ENCODE data around the gene SP6. TPM values are rescaled to one million over a fixed set of nuclear protein-coding genes. Genes with fewer than 3 reads are reported as not detected.

Gene SP6
- total RNA-seq, 1 donor from 2014 or later, result under 0.01 TPM

DNA sequence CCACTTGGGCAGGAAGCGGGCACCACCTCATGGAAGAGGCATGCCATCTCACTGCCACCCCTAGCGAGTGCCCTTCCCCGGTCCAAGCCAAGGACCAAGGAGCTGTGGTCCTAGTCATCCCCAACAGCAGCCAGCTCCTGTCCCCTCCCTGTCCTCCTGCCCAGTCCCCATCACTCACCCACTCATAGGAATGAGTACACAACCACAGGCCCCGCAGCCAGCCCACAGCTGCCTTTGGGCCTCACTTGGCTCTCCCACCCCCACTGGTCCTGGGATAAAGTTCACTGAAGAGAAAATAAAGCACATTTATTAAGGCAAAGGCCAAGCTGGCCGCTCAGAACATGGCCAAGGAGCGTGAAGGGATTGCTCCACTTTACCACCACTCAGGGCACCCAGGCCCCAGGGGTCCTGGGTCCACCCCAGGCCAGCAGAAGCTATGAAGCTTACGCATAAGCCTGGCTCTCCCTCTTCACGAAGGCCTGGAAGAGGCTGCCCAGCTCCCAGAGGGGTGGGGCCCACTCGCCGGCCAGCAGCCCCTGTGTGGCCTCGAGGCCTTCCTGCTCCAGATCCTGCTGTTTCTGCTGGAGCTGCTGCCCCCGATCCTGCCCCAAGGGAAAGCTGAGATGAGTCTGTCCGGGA, 13.4 kb downstream of the SP6 start:
- no peaks in the 10 kb centered on the region for H3K27me3 ChIP-seq (ENCODE audit: control insufficient read depth in 3 of 3, insufficient read depth in 3 of 3, low read length in 3 of 3)
- H3K9ac ChIP-seq (ENCODE audit: low read depth in 1 of 3, low read length in 3 of 3), result no peak overlapping the region
- H3K27ac ChIP-seq (ENCODE audit: low read depth, low read length), result no peak overlapping the region
- H3K9me3 ChIP-seq (ENCODE audit: control insufficient read depth in 3 of 3, low read length in 3 of 3), result no peaks in the 10 kb centered on the region
- peaks cover 15 to 33% (median 18%) of the 10 kb centered on the region in 3 donors for H3K4me1 ChIP-seq (ENCODE audit: control insufficient read depth in 3 of 3, insufficient read depth in 3 of 3, low read length in 3 of 3)
- no peak overlapping the region for H3K4me3 ChIP-seq (ENCODE audit: low read length in 3 of 3)
- H3K36me3 ChIP-seq (ENCODE audit: control insufficient read depth in 3 of 3, insufficient read depth in 3 of 3, low read length in 3 of 3), result peaks cover 18 to 29% (median 22%) of the 10 kb centered on the region in 3 donors

DNA sequence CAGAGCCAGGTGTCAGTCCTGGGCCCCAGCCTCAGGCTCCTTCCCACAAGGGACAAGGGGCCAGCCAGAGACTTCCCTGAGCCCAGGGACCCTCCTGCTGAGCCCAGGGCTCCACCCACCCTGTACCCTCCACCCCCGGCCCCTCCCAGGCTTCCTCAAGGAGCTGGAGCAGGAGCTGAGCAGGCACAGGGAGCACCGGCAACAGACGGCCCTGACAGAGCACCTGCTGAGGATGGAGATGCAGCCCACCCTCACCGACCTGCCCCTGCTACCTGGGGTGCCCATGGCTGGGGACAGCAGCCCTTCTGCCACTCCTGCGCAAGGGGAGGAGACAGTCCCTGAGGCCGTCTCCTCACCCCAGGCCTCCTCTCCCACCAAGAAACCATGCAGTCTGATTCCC, 14.4 kb downstream of the SP6 start:
- Histone ChIP-seq H3K27me3 (ENCODE audit: control insufficient read depth in 3 of 3, insufficient read depth in 3 of 3, low read length in 3 of 3) (no peaks in the 10 kb centered on the region), H3K36me3 (ENCODE audit: control insufficient read depth in 3 of 3, insufficient read depth in 3 of 3, low read length in 3 of 3) (peaks cover 18 to 29% (median 22%) of the 10 kb centered on the region in 3 donors), H3K9me3 (ENCODE audit: control insufficient read depth in 3 of 3, low read length in 3 of 3) (no peaks in the 10 kb centered on the region), H3K4me1 (ENCODE audit: control insufficient read depth in 3 of 3, insufficient read depth in 3 of 3, low read length in 3 of 3) (peaks cover 18 to 38% (median 23%) of the 10 kb centered on the region in 3 donors), H3K27ac (ENCODE audit: low read depth, low read length) (no peak overlapping the region), H3K9ac (ENCODE audit: low read depth in 1 of 3, low read length in 3 of 3) (no peak overlapping the region), H3K4me3 (ENCODE audit: low read length in 3 of 3) (no peak overlapping the region)

DNA sequence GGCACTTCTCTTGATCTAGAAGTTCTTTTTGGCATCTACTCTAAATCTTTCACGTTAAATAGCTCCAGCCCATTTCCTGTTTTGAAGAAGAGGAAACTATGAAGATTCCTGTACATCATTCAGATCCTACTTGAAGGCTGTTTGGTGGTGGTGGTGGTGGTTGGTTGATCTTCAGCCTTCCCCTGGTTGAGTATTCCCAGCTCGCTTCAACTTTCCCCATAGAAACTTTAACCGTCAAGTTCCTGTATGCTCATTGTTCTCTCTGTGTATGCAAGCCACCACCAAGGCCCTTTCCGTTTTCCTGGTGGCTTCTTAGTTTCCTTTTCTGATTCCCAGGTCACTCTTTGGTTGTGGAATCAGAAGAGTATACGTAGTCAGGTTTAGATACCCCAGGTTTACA, 16.2 kb downstream of the SP6 start:
- Histone ChIP-seq H3K9ac (ENCODE audit: low read depth in 1 of 3, low read length in 3 of 3) (no peak overlapping the region), H3K4me1 (ENCODE audit: control insufficient read depth in 3 of 3, insufficient read depth in 3 of 3, low read length in 3 of 3) (peaks cover 20 to 33% (median 22%) of the 10 kb centered on the region in 3 donors), H3K27me3 (ENCODE audit: control insufficient read depth in 3 of 3, insufficient read depth in 3 of 3, low read length in 3 of 3) (no peaks in the 10 kb centered on the region), H3K27ac (ENCODE audit: low read depth, low read length) (peak overlapping the region; percentile 49), H3K36me3 (ENCODE audit: control insufficient read depth in 3 of 3, insufficient read depth in 3 of 3, low read length in 3 of 3) (peaks cover 18 to 27% (median 22%) of the 10 kb centered on the region in 3 donors), H3K9me3 (ENCODE audit: control insufficient read depth in 3 of 3, low read length in 3 of 3) (no peaks in the 10 kb centered on the region), H3K4me3 (ENCODE audit: low read length in 3 of 3) (no peak overlapping the region)

DNA sequence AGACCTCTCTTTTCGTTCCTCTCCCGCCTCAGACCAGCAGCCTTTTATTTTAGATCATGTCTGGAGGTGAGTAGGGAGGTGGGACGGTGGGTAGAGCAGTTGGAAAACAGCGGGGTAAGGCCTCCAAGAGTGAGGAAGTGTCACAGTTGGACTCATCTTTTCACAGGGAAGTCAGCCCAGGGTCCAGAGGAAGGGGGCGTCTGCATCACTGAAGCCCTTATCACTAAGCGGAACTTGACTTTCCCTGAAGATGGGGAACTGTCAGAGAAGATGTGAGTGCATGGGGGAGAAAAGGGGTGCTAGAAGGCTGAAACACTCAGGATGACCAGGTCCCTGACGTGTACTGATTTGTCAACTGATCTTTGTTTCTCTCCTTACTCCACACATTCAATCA, 19.0 kb downstream of the SP6 start:
- Histone ChIP-seq H3K27ac (ENCODE audit: low read depth, low read length) (no peak overlapping the region), H3K9me3 (ENCODE audit: control insufficient read depth in 3 of 3, low read length in 3 of 3) (no peaks in the 10 kb centered on the region), H3K36me3 (ENCODE audit: control insufficient read depth in 3 of 3, insufficient read depth in 3 of 3, low read length in 3 of 3) (peaks cover 15 to 24% (median 23%) of the 10 kb centered on the region in 3 donors), H3K4me3 (ENCODE audit: low read length in 3 of 3) (peak overlapping the region; percentile 88 to 100 (median 98)), H3K27me3 (ENCODE audit: control insufficient read depth in 3 of 3, insufficient read depth in 3 of 3, low read length in 3 of 3) (no peaks in the 10 kb centered on the region), H3K4me1 (ENCODE audit: control insufficient read depth in 3 of 3, insufficient read depth in 3 of 3, low read length in 3 of 3) (peaks cover 20 to 31% (median 22%) of the 10 kb centered on the region in 3 donors), H3K9ac (ENCODE audit: low read depth in 1 of 3, low read length in 3 of 3) (peak overlapping the region; percentile 77 to 95 (median 83))

DNA sequence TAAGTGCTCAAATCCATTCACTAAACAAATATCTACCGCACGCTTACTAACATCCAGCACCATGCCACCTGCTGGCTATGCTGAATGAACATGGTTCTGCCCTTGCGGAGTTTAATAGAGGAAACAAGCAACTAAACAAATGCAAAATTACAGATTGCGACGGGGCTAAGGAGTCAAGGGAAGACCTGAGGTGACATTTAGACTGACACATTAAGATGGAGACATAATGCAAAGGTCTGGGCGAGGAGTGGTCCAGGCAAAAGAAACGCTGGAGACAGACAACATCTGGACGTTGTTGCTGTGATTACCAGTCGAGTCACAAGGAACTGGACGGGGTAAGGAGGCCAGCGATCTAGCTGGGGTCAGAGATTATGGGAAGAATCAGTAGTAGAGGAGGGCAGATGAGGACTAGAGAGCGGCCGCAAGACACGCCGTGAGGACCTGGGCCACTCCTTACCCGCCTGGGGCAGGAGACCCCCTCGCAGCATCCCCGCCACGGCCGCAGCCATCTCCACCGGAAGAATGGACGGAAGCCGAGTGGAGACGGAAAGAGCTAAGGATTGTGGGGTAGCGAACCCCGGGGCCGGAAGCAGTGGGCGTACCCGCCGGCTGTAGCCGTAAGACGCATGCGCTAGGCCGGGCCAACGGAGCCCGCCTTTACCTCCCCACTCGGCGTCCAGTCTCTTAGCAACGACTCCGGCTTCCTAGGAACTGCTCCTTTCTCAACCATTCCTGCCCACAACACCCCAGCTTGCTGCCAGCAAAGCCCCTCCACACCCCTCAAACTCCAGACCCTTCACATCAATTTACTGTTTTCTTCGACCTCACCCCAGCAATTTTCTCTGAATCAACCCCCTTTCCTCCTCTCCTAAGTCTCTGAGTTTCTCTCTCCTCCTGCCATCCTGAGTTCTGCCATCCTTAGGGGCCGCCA, 19.7 kb downstream of the SP6 start, which contains the start of the genes LRRC46 and MRPL10:
TSS of gene LRRC46 (plus strand) at position 668 of the 931 bp plus-strand sequence. CDS start 320 bp downstream, outside the sequence.
TSS of gene MRPL10 (minus strand) at position 539 of the 931 bp plus-strand sequence. CDS start at position 509, 30 bp downstream.
- peak within 1 kb of the TSS; percentile 88 to 100 (median 98) for H3K4me3 ChIP-seq (ENCODE audit: low read length in 3 of 3)
- H3K27ac ChIP-seq (ENCODE audit: low read depth, low read length), result peak within 1 kb of the TSS; percentile 63
- H3K9me3 ChIP-seq (ENCODE audit: control insufficient read depth in 3 of 3, low read length in 3 of 3), result no peaks in the 10 kb centered on the region
- H3K9ac ChIP-seq (ENCODE audit: low read depth in 1 of 3, low read length in 3 of 3), result peak within 1 kb of the TSS; percentile 77 to 95 (median 83)
- H3K36me3 ChIP-seq (ENCODE audit: control insufficient read depth in 3 of 3, insufficient read depth in 3 of 3, low read length in 3 of 3), result peaks cover 21 to 28% (median 28%) of the 10 kb centered on the region in 3 donors
- no peaks in the 10 kb centered on the region for H3K27me3 ChIP-seq (ENCODE audit: control insufficient read depth in 3 of 3, insufficient read depth in 3 of 3, low read length in 3 of 3)
- H3K4me1 ChIP-seq (ENCODE audit: control insufficient read depth in 3 of 3, insufficient read depth in 3 of 3, low read length in 3 of 3), result peaks cover 20 to 31% (median 22%) of the 10 kb centered on the region in 3 donors

DNA sequence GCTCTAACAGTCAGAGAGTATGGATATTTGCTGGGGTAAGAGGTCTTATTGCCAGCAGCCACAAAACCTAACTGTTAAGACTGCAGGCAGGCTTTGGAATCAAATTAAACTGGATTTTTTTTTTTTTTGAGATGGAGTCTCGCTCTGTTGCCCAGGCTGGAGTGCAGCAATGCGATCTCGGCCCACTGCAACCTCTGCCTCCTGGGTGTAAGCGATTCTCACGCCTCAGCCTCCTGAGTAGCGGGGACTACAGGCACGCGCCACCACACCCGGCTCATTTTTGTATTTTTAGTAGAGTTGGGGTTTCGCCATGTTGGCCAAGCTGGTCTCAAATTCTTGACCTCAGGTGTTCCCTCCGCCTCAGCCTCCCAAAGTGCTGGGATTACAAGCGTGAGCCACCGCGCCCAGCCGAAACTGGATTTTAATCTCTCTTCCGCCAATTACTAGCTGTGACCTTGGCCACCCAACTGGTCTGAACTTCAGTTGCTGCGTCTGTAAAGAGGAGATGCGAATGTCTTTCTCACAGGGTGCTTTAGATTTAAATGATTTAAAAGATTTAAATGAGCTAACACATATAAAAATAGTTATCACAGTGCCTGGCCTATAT, 20.5 kb downstream of the SP6 start:
- peak overlapping the region; percentile 63 for H3K27ac ChIP-seq (ENCODE audit: low read depth, low read length)
- peaks cover 20 to 27% (median 25%) of the 10 kb centered on the region in 3 donors for H3K36me3 ChIP-seq (ENCODE audit: control insufficient read depth in 3 of 3, insufficient read depth in 3 of 3, low read length in 3 of 3)
- H3K9me3 ChIP-seq (ENCODE audit: control insufficient read depth in 3 of 3, low read length in 3 of 3), result no peaks in the 10 kb centered on the region
- H3K4me1 ChIP-seq (ENCODE audit: control insufficient read depth in 3 of 3, insufficient read depth in 3 of 3, low read length in 3 of 3), result peaks cover 20 to 24% (median 22%) of the 10 kb centered on the region in 3 donors
- no peaks in the 10 kb centered on the region for H3K27me3 ChIP-seq (ENCODE audit: control insufficient read depth in 3 of 3, insufficient read depth in 3 of 3, low read length in 3 of 3)
- H3K4me3 ChIP-seq (ENCODE audit: low read length in 3 of 3), result peak overlapping the region; percentile 88 to 100 (median 98)
- peak overlapping the region; percentile 77 to 95 (median 83) for H3K9ac ChIP-seq (ENCODE audit: low read depth in 1 of 3, low read length in 3 of 3)

DNA sequence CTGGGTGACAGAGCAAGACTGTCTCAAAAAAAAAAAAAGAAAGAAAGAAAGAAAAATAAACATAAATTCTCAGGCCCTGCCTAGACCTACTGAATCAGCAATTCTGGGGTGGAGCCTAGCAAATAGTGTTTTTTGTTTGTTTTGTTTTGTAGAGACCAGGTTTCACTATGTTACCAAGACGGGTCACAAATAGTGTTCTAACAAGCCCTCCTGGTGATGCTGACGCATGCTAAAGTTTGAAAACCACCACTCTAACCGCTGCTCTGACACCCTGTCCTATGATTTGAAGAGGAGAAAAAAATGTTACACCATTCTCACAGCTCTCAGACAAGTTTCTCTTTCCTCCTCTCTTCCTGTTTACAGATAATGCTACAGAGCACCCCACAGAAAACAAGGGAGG, 21.1 kb downstream of the SP6 start:
- H3K4me1 ChIP-seq (ENCODE audit: control insufficient read depth in 3 of 3, insufficient read depth in 3 of 3, low read length in 3 of 3), result peaks cover 19 to 23% (median 20%) of the 10 kb centered on the region in 3 donors
- H3K27ac ChIP-seq (ENCODE audit: low read depth, low read length), result no peak overlapping the region
- no peaks in the 10 kb centered on the region for H3K27me3 ChIP-seq (ENCODE audit: control insufficient read depth in 3 of 3, insufficient read depth in 3 of 3, low read length in 3 of 3)
- peaks cover 24 to 30% (median 28%) of the 10 kb centered on the region in 3 donors for H3K36me3 ChIP-seq (ENCODE audit: control insufficient read depth in 3 of 3, insufficient read depth in 3 of 3, low read length in 3 of 3)
- no peak overlapping the region for H3K9ac ChIP-seq (ENCODE audit: low read depth in 1 of 3, low read length in 3 of 3)
- H3K9me3 ChIP-seq (ENCODE audit: control insufficient read depth in 3 of 3, low read length in 3 of 3), result no peaks in the 10 kb centered on the region
- peak overlapping the region in 1 of 3 donors; percentile 98 for H3K4me3 ChIP-seq (ENCODE audit: low read length in 3 of 3)

DNA sequence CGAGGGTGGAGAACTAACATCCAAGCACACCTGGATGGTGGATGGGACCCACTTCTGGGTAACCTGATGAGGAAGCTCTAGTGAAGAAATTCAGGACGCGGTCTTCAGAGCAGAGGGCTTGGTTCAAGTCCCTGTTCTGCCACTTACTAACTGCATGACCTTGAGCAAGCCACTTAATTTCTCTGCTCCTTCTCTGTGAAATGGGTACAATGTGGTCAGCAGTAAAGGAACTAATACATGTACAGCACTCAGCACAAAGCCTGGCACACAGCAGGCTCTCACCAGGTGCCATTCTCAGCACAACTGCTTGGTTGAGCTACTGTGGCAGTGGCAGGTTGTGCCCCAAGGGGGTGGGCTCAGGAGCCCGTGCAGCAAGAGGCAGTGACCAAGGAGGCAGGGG, 27.4 kb downstream of the SP6 start:
- no peak overlapping the region for H3K4me3 ChIP-seq (ENCODE audit: low read length in 3 of 3)
- H3K36me3 ChIP-seq (ENCODE audit: control insufficient read depth in 3 of 3, insufficient read depth in 3 of 3, low read length in 3 of 3), result peaks cover 42 to 53% (median 48%) of the 10 kb centered on the region in 3 donors
- H3K9ac ChIP-seq (ENCODE audit: low read depth in 1 of 3, low read length in 3 of 3), result no peak overlapping the region
- H3K4me1 ChIP-seq (ENCODE audit: control insufficient read depth in 3 of 3, insufficient read depth in 3 of 3, low read length in 3 of 3), result peaks cover 27 to 45% (median 31%) of the 10 kb centered on the region in 3 donors
- H3K9me3 ChIP-seq (ENCODE audit: control insufficient read depth in 3 of 3, low read length in 3 of 3), result no peaks in the 10 kb centered on the region
- no peak overlapping the region for H3K27ac ChIP-seq (ENCODE audit: low read depth, low read length)
- H3K27me3 ChIP-seq (ENCODE audit: control insufficient read depth in 3 of 3, insufficient read depth in 3 of 3, low read length in 3 of 3), result no peaks in the 10 kb centered on the region

DNA sequence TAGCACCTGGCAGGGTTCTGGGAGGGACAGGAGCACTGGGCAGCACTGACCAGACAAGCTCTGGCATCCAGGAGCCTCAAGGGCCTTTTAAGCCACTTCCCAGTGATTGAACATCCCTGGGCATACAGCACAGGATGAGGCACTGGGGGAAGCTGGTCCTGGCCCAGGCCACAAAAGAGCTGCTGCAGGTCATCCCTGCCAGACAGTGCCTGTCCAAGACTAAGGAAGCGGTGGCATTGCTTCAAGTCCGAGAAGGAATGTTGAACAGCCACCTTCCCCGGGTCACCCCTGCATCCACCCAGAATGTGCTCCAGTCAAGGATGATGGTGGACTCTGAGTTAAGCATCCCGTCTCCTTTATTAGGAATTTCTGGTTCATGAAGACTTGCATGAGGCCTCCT, 28.2 kb downstream of the SP6 start:
- Histone ChIP-seq H3K27ac (ENCODE audit: low read depth, low read length) (peak overlapping the region; percentile 89), H3K9me3 (ENCODE audit: control insufficient read depth in 3 of 3, low read length in 3 of 3) (no peaks in the 10 kb centered on the region), H3K36me3 (ENCODE audit: control insufficient read depth in 3 of 3, insufficient read depth in 3 of 3, low read length in 3 of 3) (peaks cover 44 to 55% (median 51%) of the 10 kb centered on the region in 3 donors), H3K27me3 (ENCODE audit: control insufficient read depth in 3 of 3, insufficient read depth in 3 of 3, low read length in 3 of 3) (no peaks in the 10 kb centered on the region), H3K4me1 (ENCODE audit: control insufficient read depth in 3 of 3, insufficient read depth in 3 of 3, low read length in 3 of 3) (peaks cover 27 to 50% (median 31%) of the 10 kb centered on the region in 3 donors), H3K4me3 (ENCODE audit: low read length in 3 of 3) (peak overlapping the region in 2 of 3 donors; percentile 6 to 89), H3K9ac (ENCODE audit: low read depth in 1 of 3, low read length in 3 of 3) (peak overlapping the region; percentile 38 to 81 (median 57))
